Mesenchymal stem cell (in vitro differentiated cells and primary cell): ENCODE data around the gene SRL.

Experiments
- DNase-seq: peaks from one replicate; pipeline ENCODE4 v3.0.0-alpha.2; 2013
- H2AFZ ChIP-seq: one replicate; pipeline ENCODE4 v1.6.1; 2013; ENCODE audit warnings: low read depth, mild to moderate bottlenecking, control low read depth, inconsistent platforms, low read length, moderate library complexity
- H2AK5ac ChIP-seq: 2 replicates; pipeline ENCODE4 v1.6.1; 2013; ENCODE audit warnings: low read length, moderate library complexity, mild to moderate bottlenecking, inconsistent platforms; ENCODE audit not compliant: severe bottlenecking
- H2BK120ac ChIP-seq: one replicate; pipeline ENCODE4 v1.6.1; 2013; ENCODE audit warnings: low read depth, mild to moderate bottlenecking, inconsistent platforms, low read length, moderate library complexity
- H2BK12ac ChIP-seq, 2 experiments: one replicate each; pipeline ENCODE4 v1.6.1; 2013; ENCODE audit warnings: inconsistent platforms in 2 of 2, low read length in 2 of 2, mild to moderate bottlenecking in 2 of 2, moderate library complexity in 2 of 2, control low read depth in 1 of 2
- H2BK15ac ChIP-seq: one replicate; pipeline ENCODE4 v1.6.1; 2013; ENCODE audit warnings: mild to moderate bottlenecking, low read depth, inconsistent platforms; ENCODE audit not compliant: poor library complexity, severe bottlenecking
- H2BK5ac ChIP-seq: 2 replicates; pipeline ENCODE4 v1.6.1; 2013; ENCODE audit warnings: low read depth, mild to moderate bottlenecking, low read length, control low read depth, inconsistent platforms; ENCODE audit not compliant: poor library complexity, severe bottlenecking
- H3K14ac ChIP-seq, 2 experiments: one replicate each; pipeline ENCODE4 v1.6.1; 2013; ENCODE audit warnings: inconsistent platforms in 2 of 2, low read length in 2 of 2, control low read depth in 1 of 2, mild to moderate bottlenecking in 1 of 2, moderate library complexity in 1 of 2
- H3K18ac ChIP-seq, 2 experiments: one replicate each; pipeline ENCODE4 v1.6.1; 2013; ENCODE audit warnings: inconsistent platforms in 2 of 2, low read length in 2 of 2, control low read depth in 1 of 2, low read depth in 1 of 2, mild to moderate bottlenecking in 1 of 2
- H3K23ac ChIP-seq, 2 experiments: one replicate each; pipeline ENCODE4 v1.6.1; 2013; ENCODE audit warnings: inconsistent platforms in 2 of 2, low read length in 2 of 2, mild to moderate bottlenecking in 2 of 2, moderate library complexity in 2 of 2, control low read depth in 1 of 2
- H3K27ac ChIP-seq: 2 replicates; pipeline ENCODE4 v1.5.1; 2013; ENCODE audit warnings: mild to moderate bottlenecking, moderate library complexity, low read length, control low read depth, inconsistent platforms; ENCODE audit not compliant: poor library complexity, severe bottlenecking
- H3K27me3 ChIP-seq, 2 experiments: 2 replicates each; pipeline versions ENCODE4 v1.6.1 to v1.7.0; 2013; ENCODE audit warnings: low read length in 2 of 2, mild to moderate bottlenecking in 2 of 2, moderate library complexity in 2 of 2, control low read depth in 1 of 2, inconsistent platforms in 1 of 2; ENCODE audit not compliant: control insufficient read depth in 1 of 2, insufficient read depth in 1 of 2
- H3K36me3 ChIP-seq, 2 experiments: 2 replicates each; pipeline versions ENCODE4 v1.6.1 to v1.7.0; 2013; ENCODE audit warnings: low read length in 2 of 2, control low read depth in 1 of 2, inconsistent platforms in 1 of 2, low read depth in 1 of 2, mild to moderate bottlenecking in 1 of 2; ENCODE audit not compliant: insufficient read depth in 2 of 2, control insufficient read depth in 1 of 2
- H3K4ac ChIP-seq, 2 experiments: one replicate each; pipeline ENCODE4 v1.6.1; 2013; ENCODE audit warnings: inconsistent platforms in 2 of 2, low read length in 2 of 2, mild to moderate bottlenecking in 2 of 2, moderate library complexity in 2 of 2, control low read depth in 1 of 2, low read depth in 1 of 2
- H3K4me1 ChIP-seq: 2 replicates; pipeline ENCODE4 v1.6.1; 2013; ENCODE audit warnings: low read depth, low read length, control low read depth; ENCODE audit not compliant: control insufficient read depth, insufficient read depth
- H3K4me2 ChIP-seq: 2 replicates; pipeline ENCODE4 v1.6.1; 2013; ENCODE audit warnings: low read length, mild to moderate bottlenecking, inconsistent platforms; ENCODE audit not compliant: poor library complexity, severe bottlenecking
- H3K4me3 ChIP-seq, 2 experiments: 2 replicates each; pipeline versions ENCODE4 v1.5.1 to v1.7.0; 2013; ENCODE audit warnings: low read length in 2 of 2, mild to moderate bottlenecking in 2 of 2, control low read depth in 1 of 2, low read depth in 1 of 2; ENCODE audit not compliant: insufficient read depth in 1 of 2
- H3K79me1 ChIP-seq: replicated peaks from 2 replicates; pipeline ENCODE4 v1.6.1; 2013; ENCODE audit warnings: mild to moderate bottlenecking, control low read depth, low read length, inconsistent platforms; ENCODE audit not compliant: poor library complexity, severe bottlenecking
- H3K9ac ChIP-seq: 2 replicates; pipeline ENCODE4 v1.7.0; 2013; ENCODE audit warnings: mild to moderate bottlenecking, low read length, moderate library complexity
- H3K9me3 ChIP-seq: 2 replicates; pipeline ENCODE4 v1.7.0; 2013; ENCODE audit warnings: mild to moderate bottlenecking, low read length; ENCODE audit not compliant: control insufficient read depth
- H4K8ac ChIP-seq: one replicate; pipeline ENCODE4 v1.6.1; 2013; ENCODE audit warnings: inconsistent platforms, mild to moderate bottlenecking, low read length, moderate library complexity
- H4K91ac ChIP-seq: one replicate; pipeline ENCODE4 v1.6.1; 2013; ENCODE audit warnings: mild to moderate bottlenecking, low read length, inconsistent platforms
- WGBS: methylation state at CpG from one replicate; pipeline ENCODE4 v1.1.7; 2013; ENCODE audit warnings: mixed read lengths; 5-methylcytosine and 5-hydroxymethylcytosine counted together

The SRL gene

DNA sequence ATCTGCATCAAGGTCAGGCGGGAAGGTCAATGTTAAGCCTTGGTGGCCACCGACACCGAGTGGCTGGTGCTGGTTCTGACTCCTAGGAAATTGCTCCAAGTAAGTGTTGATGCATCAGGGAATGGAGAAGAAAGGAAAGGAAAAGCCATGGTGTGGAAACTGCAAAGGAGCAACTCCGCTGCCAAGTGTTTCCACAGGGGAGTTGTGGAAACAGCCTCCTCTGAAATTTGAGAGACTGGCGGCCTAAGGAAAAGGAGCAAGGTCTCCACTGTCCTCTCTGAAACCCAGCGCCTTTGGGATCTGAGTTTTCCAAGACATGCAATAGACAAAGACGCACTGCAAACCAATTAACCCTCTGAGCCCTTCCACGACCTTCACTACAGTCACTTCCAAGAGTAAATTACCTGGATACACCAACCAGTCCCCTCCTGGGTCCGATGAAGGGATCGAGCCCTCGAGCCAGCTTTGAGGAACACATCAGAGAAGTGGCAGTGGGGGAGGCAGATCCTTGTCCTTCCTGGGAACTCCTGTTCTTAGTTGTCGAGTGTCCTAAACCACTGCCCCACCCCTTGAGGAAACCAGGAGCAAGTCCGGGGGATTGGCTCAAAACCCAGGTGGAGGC lies 51.1 kb downstream of the SRL start:
- H3K79me1 ChIP-seq = no peaks in the 10 kb centered on the region
- H3K9ac ChIP-seq = no peak overlapping the region
- H3K4me1 ChIP-seq = no peaks in the 10 kb centered on the region
- no peak overlapping the region for H4K91ac ChIP-seq
- no peak overlapping the region for H3K23ac ChIP-seq
- no peak overlapping the region for H3K4ac ChIP-seq
- no peak overlapping the region for H3K4me3 ChIP-seq
- H2BK5ac ChIP-seq = no peak overlapping the region
- no peak overlapping the region for H2AFZ ChIP-seq
- H2BK12ac ChIP-seq = no peak overlapping the region
- no peak overlapping the region for H3K18ac ChIP-seq
- no peaks in the 10 kb centered on the region for H3K9me3 ChIP-seq
- H3K27ac ChIP-seq = no peak overlapping the region
- H3K4me2 ChIP-seq = no peak overlapping the region
- no peak overlapping the region for H2BK120ac ChIP-seq
- H3K14ac ChIP-seq = no peak overlapping the region
- H3K36me3 ChIP-seq = no peaks in the 10 kb centered on the region
- H2BK15ac ChIP-seq = no peak overlapping the region
- H2AK5ac ChIP-seq = no peak overlapping the region
- no peak for DNase-seq
- H3K27me3 ChIP-seq = peaks cover 6 to 12% of the 10 kb centered on the region in 2 experiments
- WGBS = 92% methylated on average over 13 of the region's 13 CpGs
- H4K8ac ChIP-seq = no peak overlapping the region

DNA sequence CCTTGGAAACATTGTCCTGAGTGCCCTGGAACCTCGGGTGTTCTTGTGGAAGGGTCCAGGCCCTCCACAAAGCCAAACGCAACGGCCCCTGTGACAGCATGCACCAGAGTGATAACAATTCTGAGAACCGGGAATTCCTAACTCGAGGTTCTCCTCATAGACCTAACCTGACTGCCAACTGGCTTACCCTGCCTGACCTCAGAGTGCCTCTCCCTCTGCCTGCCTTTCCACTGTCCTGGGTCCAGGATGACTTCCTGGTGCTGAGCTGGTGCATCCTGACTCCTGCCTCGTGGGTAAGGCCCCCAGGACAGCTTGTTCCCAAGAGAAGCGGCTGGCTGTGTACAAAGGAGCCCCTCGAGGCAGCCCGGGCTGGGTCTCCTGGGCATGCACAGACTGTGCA lies 51.8 kb downstream of the SRL start:
- no peak for DNase-seq
- Histone ChIP-seq H3K4me1 (no peaks in the 10 kb centered on the region), H2BK15ac (no peak overlapping the region), H3K79me1 (no peaks in the 10 kb centered on the region), H3K14ac (no peak overlapping the region), H2AK5ac (no peak overlapping the region), H2BK120ac (no peak overlapping the region), H2BK5ac (no peak overlapping the region), H3K23ac (no peak overlapping the region), H3K27ac (no peak overlapping the region), H3K9me3 (no peaks in the 10 kb centered on the region), H3K27me3 (peaks cover 6 to 12% of the 10 kb centered on the region in 2 experiments), H3K4me2 (no peak overlapping the region), H3K36me3 (no peaks in the 10 kb centered on the region), H2BK12ac (no peak overlapping the region), H3K4me3 (no peak overlapping the region), H4K91ac (no peak overlapping the region), H4K8ac (no peak overlapping the region), H3K4ac (no peak overlapping the region), H2AFZ (no peak overlapping the region), H3K9ac (no peak overlapping the region), H3K18ac (no peak overlapping the region)
- 84% methylated on average over 9 of the region's 9 CpGs for WGBS

- DNase-seq = no peak
- peak overlapping the region in 1 of 2 experiments; percentile 30 for H3K14ac ChIP-seq
- 17% methylated on average over 59 of the region's 59 CpGs for WGBS
Measured at GRCh38 chr16:4184038-4184702, 57.7 kb downstream of the SRL start.

DNA sequence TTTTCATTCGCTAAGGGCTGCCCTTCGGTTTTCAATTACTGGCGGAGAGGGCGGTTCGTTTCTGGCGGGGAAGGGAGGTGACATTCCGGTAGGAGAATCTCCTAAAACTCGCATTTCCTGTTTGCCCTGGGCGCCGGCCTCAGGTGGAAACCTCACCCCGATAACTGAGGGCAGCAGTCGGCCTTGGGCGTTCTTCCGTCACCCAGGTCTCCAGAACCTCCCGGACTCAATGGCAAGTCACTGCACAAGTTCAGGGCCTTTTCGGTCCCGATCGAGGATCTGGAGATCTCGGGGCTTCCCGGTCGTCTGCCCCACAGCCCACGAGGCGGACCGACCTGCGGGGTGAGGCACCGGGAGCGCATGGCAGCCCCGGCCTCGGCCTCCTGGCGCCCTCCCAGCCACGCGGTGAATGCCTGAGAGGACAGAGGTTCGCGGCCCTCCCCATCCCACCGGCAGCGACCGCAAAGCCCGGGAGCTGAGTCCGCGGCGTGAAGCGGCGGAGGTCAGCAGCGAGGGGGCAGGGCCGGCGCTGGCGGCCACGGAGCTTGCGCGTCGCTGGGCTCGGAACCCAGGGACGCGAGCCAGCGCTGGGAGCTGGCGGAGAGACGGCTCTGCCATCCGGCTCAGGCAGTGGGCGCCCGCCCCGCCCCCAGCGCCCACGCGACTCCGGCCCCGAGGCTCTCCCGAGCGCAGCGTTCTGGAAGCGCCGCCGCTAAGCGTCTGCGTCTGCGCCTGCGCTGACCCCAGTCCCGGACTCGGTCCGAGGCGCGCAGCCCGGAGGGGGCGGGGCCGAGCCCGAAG lies 58.4 kb downstream of the SRL start:
- H3K27me3 ChIP-seq = no peaks in the 10 kb centered on the region
- H3K79me1 ChIP-seq = no peaks in the 10 kb centered on the region
- H3K9me3 ChIP-seq = no peaks in the 10 kb centered on the region
- H3K14ac ChIP-seq = peak overlapping the region in 1 of 2 experiments; percentile 68
- peak overlapping the region; percentile 71 for H2BK120ac ChIP-seq
- no peaks in the 10 kb centered on the region for H3K36me3 ChIP-seq
- no peak overlapping the region for H3K23ac ChIP-seq
- H3K4me3 ChIP-seq = peak overlapping the region; percentile 73 to 87
- DNase-seq = peak; percentile 90
- peaks cover 9% of the 10 kb centered on the region for H3K4me1 ChIP-seq
- H2BK12ac ChIP-seq = peak overlapping the region in 1 of 2 experiments; percentile 45
- peak overlapping the region; percentile 60 to 94 for H3K18ac ChIP-seq
- peak overlapping the region; percentile 73 to 94 for H3K4ac ChIP-seq
- H4K8ac ChIP-seq = peak overlapping the region; percentile 99
- H3K4me2 ChIP-seq = peak overlapping the region; percentile 78
- H4K91ac ChIP-seq = peak overlapping the region; percentile 90
- no peak overlapping the region for H2AK5ac ChIP-seq
- no peak overlapping the region for H2BK15ac ChIP-seq
- peak overlapping the region; percentile 98 for H3K9ac ChIP-seq
- WGBS = under 1% methylated on average over 47 of the region's 85 CpGs
- H2BK5ac ChIP-seq = peak overlapping the region; percentile 31
- H3K27ac ChIP-seq = peak overlapping the region; percentile 82
- peak overlapping the region; percentile 60 for H2AFZ ChIP-seq

More at GRCh38 chr16:4184038-4184702, 57.7 kb downstream of the SRL start:
- Histone ChIP-seq H3K18ac (peak overlapping the region; percentile 85 to 98), H4K91ac (peak overlapping the region; percentile 63), H3K9me3 (no peaks in the 10 kb centered on the region), H2BK120ac (peak overlapping the region; percentile 57), H3K79me1 (no peaks in the 10 kb centered on the region), H2BK12ac (peak overlapping the region in 1 of 2 experiments; percentile 21), H3K27me3 (peaks cover 0 to 5% of the 10 kb centered on the region in 2 experiments), H2AFZ (peak overlapping the region; percentile 70), H3K36me3 (no peaks in the 10 kb centered on the region), H3K27ac (no peak overlapping the region), H3K4me1 (peaks cover 9% of the 10 kb centered on the region), H3K4ac (peak overlapping the region; percentile 78 to 80), H3K4me2 (peak overlapping the region; percentile 95), H2BK5ac (peak overlapping the region; percentile 12), H2BK15ac (peak overlapping the region; percentile 33), H3K4me3 (peak overlapping the region; percentile 73 to 87), H3K9ac (peak overlapping the region; percentile 98), H3K23ac (peak overlapping the region in 1 of 2 experiments; percentile 56), H4K8ac (peak overlapping the region; percentile 98), H2AK5ac (peak overlapping the region; percentile 31)
